Mesenchymal stem cell (in vitro differentiated cells and primary cell): Measurements from ENCODE around the gene IL1R1.

Source experiments
- DNase-seq: peaks from one replicate; pipeline ENCODE4 v3.0.0-alpha.2; 2013
- H2AFZ ChIP-seq: one replicate; pipeline ENCODE4 v1.6.1; 2013; ENCODE audit warnings: low read depth, mild to moderate bottlenecking, control low read depth, inconsistent platforms, low read length, moderate library complexity
- H2AK5ac ChIP-seq: 2 replicates; pipeline ENCODE4 v1.6.1; 2013; ENCODE audit warnings: low read length, moderate library complexity, mild to moderate bottlenecking, inconsistent platforms; ENCODE audit not compliant: severe bottlenecking
- H2BK120ac ChIP-seq: one replicate; pipeline ENCODE4 v1.6.1; 2013; ENCODE audit warnings: low read depth, mild to moderate bottlenecking, inconsistent platforms, low read length, moderate library complexity
- H2BK12ac ChIP-seq, 2 experiments: one replicate each; pipeline ENCODE4 v1.6.1; 2013; ENCODE audit warnings: inconsistent platforms in 2 of 2, low read length in 2 of 2, mild to moderate bottlenecking in 2 of 2, moderate library complexity in 2 of 2, control low read depth in 1 of 2
- H2BK15ac ChIP-seq: one replicate; pipeline ENCODE4 v1.6.1; 2013; ENCODE audit warnings: mild to moderate bottlenecking, low read depth, inconsistent platforms; ENCODE audit not compliant: poor library complexity, severe bottlenecking
- H2BK5ac ChIP-seq: 2 replicates; pipeline ENCODE4 v1.6.1; 2013; ENCODE audit warnings: low read depth, mild to moderate bottlenecking, low read length, control low read depth, inconsistent platforms; ENCODE audit not compliant: poor library complexity, severe bottlenecking
- H3K14ac ChIP-seq, 2 experiments: one replicate each; pipeline ENCODE4 v1.6.1; 2013; ENCODE audit warnings: inconsistent platforms in 2 of 2, low read length in 2 of 2, control low read depth in 1 of 2, mild to moderate bottlenecking in 1 of 2, moderate library complexity in 1 of 2
- H3K18ac ChIP-seq, 2 experiments: one replicate each; pipeline ENCODE4 v1.6.1; 2013; ENCODE audit warnings: inconsistent platforms in 2 of 2, low read length in 2 of 2, control low read depth in 1 of 2, low read depth in 1 of 2, mild to moderate bottlenecking in 1 of 2
- H3K23ac ChIP-seq, 2 experiments: one replicate each; pipeline ENCODE4 v1.6.1; 2013; ENCODE audit warnings: inconsistent platforms in 2 of 2, low read length in 2 of 2, mild to moderate bottlenecking in 2 of 2, moderate library complexity in 2 of 2, control low read depth in 1 of 2
- H3K27ac ChIP-seq: 2 replicates; pipeline ENCODE4 v1.5.1; 2013; ENCODE audit warnings: mild to moderate bottlenecking, moderate library complexity, low read length, control low read depth, inconsistent platforms; ENCODE audit not compliant: poor library complexity, severe bottlenecking
- H3K27me3 ChIP-seq, 2 experiments: 2 replicates each; pipeline versions ENCODE4 v1.6.1 to v1.7.0; 2013; ENCODE audit warnings: low read length in 2 of 2, mild to moderate bottlenecking in 2 of 2, moderate library complexity in 2 of 2, control low read depth in 1 of 2, inconsistent platforms in 1 of 2; ENCODE audit not compliant: control insufficient read depth in 1 of 2, insufficient read depth in 1 of 2
- H3K36me3 ChIP-seq, 2 experiments: 2 replicates each; pipeline versions ENCODE4 v1.6.1 to v1.7.0; 2013; ENCODE audit warnings: low read length in 2 of 2, control low read depth in 1 of 2, inconsistent platforms in 1 of 2, low read depth in 1 of 2, mild to moderate bottlenecking in 1 of 2; ENCODE audit not compliant: insufficient read depth in 2 of 2, control insufficient read depth in 1 of 2
- H3K4ac ChIP-seq, 2 experiments: one replicate each; pipeline ENCODE4 v1.6.1; 2013; ENCODE audit warnings: inconsistent platforms in 2 of 2, low read length in 2 of 2, mild to moderate bottlenecking in 2 of 2, moderate library complexity in 2 of 2, control low read depth in 1 of 2, low read depth in 1 of 2
- H3K4me1 ChIP-seq: 2 replicates; pipeline ENCODE4 v1.6.1; 2013; ENCODE audit warnings: low read depth, low read length, control low read depth; ENCODE audit not compliant: control insufficient read depth, insufficient read depth
- H3K4me2 ChIP-seq: 2 replicates; pipeline ENCODE4 v1.6.1; 2013; ENCODE audit warnings: low read length, mild to moderate bottlenecking, inconsistent platforms; ENCODE audit not compliant: poor library complexity, severe bottlenecking
- H3K4me3 ChIP-seq, 2 experiments: 2 replicates each; pipeline versions ENCODE4 v1.5.1 to v1.7.0; 2013; ENCODE audit warnings: low read length in 2 of 2, mild to moderate bottlenecking in 2 of 2, control low read depth in 1 of 2, low read depth in 1 of 2; ENCODE audit not compliant: insufficient read depth in 1 of 2
- H3K79me1 ChIP-seq: replicated peaks from 2 replicates; pipeline ENCODE4 v1.6.1; 2013; ENCODE audit warnings: mild to moderate bottlenecking, control low read depth, low read length, inconsistent platforms; ENCODE audit not compliant: poor library complexity, severe bottlenecking
- H3K9ac ChIP-seq: 2 replicates; pipeline ENCODE4 v1.7.0; 2013; ENCODE audit warnings: mild to moderate bottlenecking, low read length, moderate library complexity
- H3K9me3 ChIP-seq: 2 replicates; pipeline ENCODE4 v1.7.0; 2013; ENCODE audit warnings: mild to moderate bottlenecking, low read length; ENCODE audit not compliant: control insufficient read depth
- H4K8ac ChIP-seq: one replicate; pipeline ENCODE4 v1.6.1; 2013; ENCODE audit warnings: inconsistent platforms, mild to moderate bottlenecking, low read length, moderate library complexity
- H4K91ac ChIP-seq: one replicate; pipeline ENCODE4 v1.6.1; 2013; ENCODE audit warnings: mild to moderate bottlenecking, low read length, inconsistent platforms
- WGBS: methylation state at CpG from one replicate; pipeline ENCODE4 v1.1.7; 2013; ENCODE audit warnings: mixed read lengths; 5-methylcytosine and 5-hydroxymethylcytosine counted together

Gene IL1R1

DNA sequence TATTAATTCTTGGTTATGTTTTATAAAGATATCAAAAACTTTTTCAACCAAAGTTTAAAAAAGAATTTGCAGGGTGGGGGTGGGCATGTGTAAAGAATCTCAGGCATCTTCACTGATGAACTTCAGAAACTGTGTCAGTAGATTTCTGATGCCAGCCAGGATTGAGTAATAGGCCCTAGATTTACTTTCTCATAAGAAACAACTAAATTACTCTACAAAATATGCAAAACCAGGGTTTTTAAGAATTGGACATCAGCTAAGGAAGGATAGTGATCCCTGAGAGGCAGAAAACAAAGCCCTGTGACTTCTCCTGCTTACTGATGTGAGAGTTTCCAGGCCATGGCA is 11.9 kb upstream of the IL1R1 start:
- H3K23ac ChIP-seq = no peak overlapping the region
- H3K9me3 ChIP-seq = no peaks in the 10 kb centered on the region
- peak overlapping the region; percentile 20 for H3K9ac ChIP-seq
- H3K27ac ChIP-seq = no peak overlapping the region
- H4K8ac ChIP-seq = peak overlapping the region; percentile 19
- H3K14ac ChIP-seq = no peak overlapping the region
- no peaks in the 10 kb centered on the region for H3K79me1 ChIP-seq
- no peak overlapping the region for H2BK15ac ChIP-seq
- DNase-seq = no peak
- H2BK120ac ChIP-seq = peak overlapping the region; percentile 97
- peak overlapping the region; percentile 62 to 69 for H3K18ac ChIP-seq
- H3K4me1 ChIP-seq = no peaks in the 10 kb centered on the region
- no peak overlapping the region for H2BK5ac ChIP-seq
- peaks cover 0 to 3% of the 10 kb centered on the region in 2 experiments for H3K36me3 ChIP-seq
- H2BK12ac ChIP-seq = peak overlapping the region in 1 of 2 experiments; percentile 54
- H4K91ac ChIP-seq = no peak overlapping the region
- H3K4me3 ChIP-seq = no peak overlapping the region
- no peak overlapping the region for H2AK5ac ChIP-seq
- H3K4me2 ChIP-seq = no peak overlapping the region
- no peak overlapping the region for H2AFZ ChIP-seq
- H3K27me3 ChIP-seq = no peaks in the 10 kb centered on the region
- H3K4ac ChIP-seq = peak overlapping the region in 1 of 2 experiments; percentile 67

DNA sequence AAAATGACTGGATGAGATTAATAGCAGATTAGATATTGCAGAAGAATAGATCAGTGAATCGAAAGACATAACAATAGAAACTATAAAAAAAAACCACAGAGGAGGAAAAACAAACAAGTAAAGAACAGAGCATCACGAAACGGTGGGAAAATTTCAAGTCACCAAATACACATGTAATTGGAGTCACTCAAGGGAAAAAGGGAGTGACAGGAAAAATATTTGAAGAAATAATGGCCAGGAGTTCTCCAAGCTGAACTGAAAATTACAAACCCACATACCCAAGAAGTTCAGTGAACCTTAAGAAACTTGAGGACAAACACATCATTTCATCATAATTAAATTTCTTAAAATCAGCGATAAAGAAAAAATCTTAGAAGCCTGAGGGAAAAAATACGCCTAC is 11.0 kb upstream of the IL1R1 start:
- Histone ChIP-seq H3K36me3 (peaks cover 0 to 3% of the 10 kb centered on the region in 2 experiments), H2AK5ac (no peak overlapping the region), H3K27ac (no peak overlapping the region), H4K8ac (no peak overlapping the region), H2BK12ac (no peak overlapping the region), H2BK5ac (no peak overlapping the region), H3K14ac (no peak overlapping the region), H3K9ac (no peak overlapping the region), H3K4me3 (no peak overlapping the region), H2BK15ac (no peak overlapping the region), H4K91ac (no peak overlapping the region), H3K4me2 (no peak overlapping the region), H3K4ac (no peak overlapping the region), H3K23ac (no peak overlapping the region), H2BK120ac (no peak overlapping the region), H3K9me3 (no peaks in the 10 kb centered on the region), H3K18ac (no peak overlapping the region), H3K4me1 (no peaks in the 10 kb centered on the region), H3K27me3 (no peaks in the 10 kb centered on the region), H3K79me1 (no peaks in the 10 kb centered on the region), H2AFZ (no peak overlapping the region)
- WGBS = 100% methylated on average over 2 of the region's 5 CpGs
- DNase-seq = no peak

DNA sequence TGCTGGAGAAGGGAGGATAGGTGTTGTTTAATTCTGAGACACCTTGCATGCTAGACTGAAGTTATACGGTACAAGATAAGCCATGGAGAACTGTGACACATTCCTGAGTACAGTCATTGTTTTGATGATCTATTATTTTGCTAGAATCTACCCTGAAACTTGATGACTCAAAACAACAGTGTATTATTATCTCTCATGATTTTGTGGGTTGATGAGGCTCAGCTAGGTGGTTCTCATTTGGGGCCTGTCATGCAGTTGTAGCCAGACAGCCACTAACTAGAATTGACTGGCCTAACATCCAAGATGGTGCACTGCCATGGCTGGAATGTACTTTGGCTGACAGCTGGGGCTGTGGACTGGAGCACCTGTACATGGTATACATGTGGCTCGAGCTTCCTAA is 5.4 kb upstream of the IL1R1 start:
- Histone ChIP-seq H3K4me3 (no peak overlapping the region), H2AK5ac (no peak overlapping the region), H3K18ac (peak overlapping the region in 1 of 2 experiments; percentile 1), H3K4me2 (no peak overlapping the region), H3K36me3 (peaks cover 0 to 3% of the 10 kb centered on the region in 2 experiments), H2BK120ac (no peak overlapping the region), H2BK15ac (no peak overlapping the region), H4K91ac (no peak overlapping the region), H3K79me1 (no peaks in the 10 kb centered on the region), H2BK12ac (peak overlapping the region in 1 of 2 experiments; percentile 92), H4K8ac (no peak overlapping the region), H2AFZ (no peak overlapping the region), H3K4ac (no peak overlapping the region), H3K27ac (no peak overlapping the region), H3K27me3 (no peaks in the 10 kb centered on the region), H3K4me1 (peaks cover 2% of the 10 kb centered on the region), H3K9me3 (no peaks in the 10 kb centered on the region), H2BK5ac (no peak overlapping the region), H3K14ac (no peak overlapping the region), H3K23ac (no peak overlapping the region), H3K9ac (no peak overlapping the region)
- WGBS = 86% methylated on average over 2 of the region's 2 CpGs
- DNase-seq = no peak

DNA sequence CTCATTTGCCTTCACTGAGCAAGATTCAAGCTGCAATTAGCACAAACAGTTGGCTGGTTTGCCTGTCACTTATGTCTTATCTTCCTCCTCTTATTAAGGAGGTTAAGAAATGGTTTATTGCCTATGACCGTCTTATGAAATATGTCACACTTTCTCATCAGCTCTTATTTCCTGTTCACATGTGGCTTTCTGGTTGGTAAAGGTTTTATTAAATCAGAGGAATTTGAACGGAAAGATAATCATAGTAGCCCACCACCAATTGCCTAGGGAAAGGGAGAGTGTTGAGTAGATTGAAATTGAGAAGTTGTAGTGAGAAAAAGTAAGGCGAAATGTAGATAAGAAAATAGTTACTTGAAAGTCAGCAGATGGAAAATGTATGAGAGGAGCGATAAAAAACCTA is 4.2 kb upstream of the IL1R1 start:
- no peaks in the 10 kb centered on the region for H3K9me3 ChIP-seq
- H3K79me1 ChIP-seq = peaks cover 2% of the 10 kb centered on the region
- no peak overlapping the region for H4K91ac ChIP-seq
- H3K18ac ChIP-seq = peak overlapping the region in 1 of 2 experiments; percentile 78
- H2AK5ac ChIP-seq = no peak overlapping the region
- H3K4ac ChIP-seq = no peak overlapping the region
- no peak overlapping the region for H2BK5ac ChIP-seq
- H3K4me3 ChIP-seq = no peak overlapping the region
- H4K8ac ChIP-seq = no peak overlapping the region
- peaks cover 6% of the 10 kb centered on the region for H3K4me1 ChIP-seq
- H3K14ac ChIP-seq = no peak overlapping the region
- no peak overlapping the region for H3K23ac ChIP-seq
- H2BK12ac ChIP-seq = no peak overlapping the region
- H3K9ac ChIP-seq = no peak overlapping the region
- no peak overlapping the region for H2BK120ac ChIP-seq
- H2AFZ ChIP-seq = no peak overlapping the region
- H2BK15ac ChIP-seq = no peak overlapping the region
- no peak overlapping the region for H3K27ac ChIP-seq
- H3K36me3 ChIP-seq = peaks cover 0 to 3% of the 10 kb centered on the region in 2 experiments
- 90% methylated on average over 3 of the region's 4 CpGs for WGBS
- H3K4me2 ChIP-seq = no peak overlapping the region
- H3K27me3 ChIP-seq = no peaks in the 10 kb centered on the region
- DNase-seq = peak; percentile 21
